ENCODE measurements around the gene MSMP. TPM values are rescaled to one million over a fixed set of nuclear protein-coding genes. Genes with fewer than 3 reads are reported as not detected.

MSMP gene
- total and polyA plus RNA-seq, 2 experiments from 2014 or later = not detected

DNA sequence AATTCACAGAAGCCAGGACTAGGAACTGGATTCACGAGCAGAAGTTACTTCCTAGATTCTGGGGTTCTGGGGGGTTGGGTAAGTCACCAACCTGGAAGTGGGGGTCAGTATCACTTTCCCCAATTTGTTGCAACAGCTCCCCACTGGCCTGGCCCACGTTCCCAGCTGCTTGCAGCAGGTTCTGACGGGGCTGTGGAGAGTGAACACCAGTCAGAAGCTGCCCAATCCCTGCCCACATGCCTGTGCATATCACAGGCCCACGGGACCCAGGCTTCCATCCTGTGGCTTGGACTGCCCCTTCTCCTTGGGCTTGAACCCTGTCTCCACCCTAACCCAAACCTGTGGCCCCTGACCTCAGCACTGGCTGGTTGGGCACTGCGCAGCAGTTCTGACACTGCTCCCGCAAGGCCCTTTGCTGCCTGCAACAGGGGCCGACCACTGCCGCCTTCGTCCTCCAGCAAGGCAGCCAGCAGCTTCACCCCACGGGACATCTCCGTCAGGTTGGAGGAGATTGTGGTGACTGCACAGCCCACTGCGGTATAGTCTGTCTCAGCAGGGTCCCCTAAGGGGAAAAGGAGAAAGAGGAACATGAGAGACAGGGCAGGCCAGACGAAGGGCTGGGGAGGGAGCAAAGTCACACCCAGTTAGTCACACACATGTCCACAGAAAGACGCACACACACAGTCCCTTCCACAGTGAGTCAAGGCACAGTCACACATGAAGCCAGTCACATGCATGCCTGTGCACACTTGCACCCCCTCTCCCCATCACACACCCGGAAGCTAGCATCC lies 35.2 kb downstream of the MSMP start:
- H3K4me3 ChIP-seq = no peak overlapping the region
- TF ChIP-seq, protein P1, sequence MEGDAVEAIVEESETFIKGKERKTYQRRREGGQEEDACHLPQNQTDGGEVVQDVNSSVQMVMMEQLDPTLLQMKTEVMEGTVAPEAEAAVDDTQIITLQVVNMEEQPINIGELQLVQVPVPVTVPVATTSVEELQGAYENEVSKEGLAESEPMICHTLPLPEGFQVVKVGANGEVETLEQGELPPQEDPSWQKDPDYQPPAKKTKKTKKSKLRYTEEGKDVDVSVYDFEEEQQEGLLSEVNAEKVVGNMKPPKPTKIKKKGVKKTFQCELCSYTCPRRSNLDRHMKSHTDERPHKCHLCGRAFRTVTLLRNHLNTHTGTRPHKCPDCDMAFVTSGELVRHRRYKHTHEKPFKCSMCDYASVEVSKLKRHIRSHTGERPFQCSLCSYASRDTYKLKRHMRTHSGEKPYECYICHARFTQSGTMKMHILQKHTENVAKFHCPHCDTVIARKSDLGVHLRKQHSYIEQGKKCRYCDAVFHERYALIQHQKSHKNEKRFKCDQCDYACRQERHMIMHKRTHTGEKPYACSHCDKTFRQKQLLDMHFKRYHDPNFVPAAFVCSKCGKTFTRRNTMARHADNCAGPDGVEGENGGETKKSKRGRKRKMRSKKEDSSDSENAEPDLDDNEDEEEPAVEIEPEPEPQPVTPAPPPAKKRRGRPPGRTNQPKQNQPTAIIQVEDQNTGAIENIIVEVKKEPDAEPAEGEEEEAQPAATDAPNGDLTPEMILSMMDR (IDR thresholded peaks at IDR 0.05; ENCODE audit: low read depth, low read length) = no peak
- H3K36me3 ChIP-seq = peaks cover 92% of the 10 kb centered on the region
- no peaks in the 10 kb centered on the region for H3K9me3 ChIP-seq (ENCODE audit: low read depth)
- H3K27ac ChIP-seq = no peak overlapping the region
- H3K27me3 ChIP-seq = no peaks in the 10 kb centered on the region
- DNase-seq (ENCODE audit: low read depth in 1 of 2, low spot score in 1 of 2) = no peak
- no peaks in the 10 kb centered on the region for H3K4me1 ChIP-seq (ENCODE audit: low read depth)

DNA sequence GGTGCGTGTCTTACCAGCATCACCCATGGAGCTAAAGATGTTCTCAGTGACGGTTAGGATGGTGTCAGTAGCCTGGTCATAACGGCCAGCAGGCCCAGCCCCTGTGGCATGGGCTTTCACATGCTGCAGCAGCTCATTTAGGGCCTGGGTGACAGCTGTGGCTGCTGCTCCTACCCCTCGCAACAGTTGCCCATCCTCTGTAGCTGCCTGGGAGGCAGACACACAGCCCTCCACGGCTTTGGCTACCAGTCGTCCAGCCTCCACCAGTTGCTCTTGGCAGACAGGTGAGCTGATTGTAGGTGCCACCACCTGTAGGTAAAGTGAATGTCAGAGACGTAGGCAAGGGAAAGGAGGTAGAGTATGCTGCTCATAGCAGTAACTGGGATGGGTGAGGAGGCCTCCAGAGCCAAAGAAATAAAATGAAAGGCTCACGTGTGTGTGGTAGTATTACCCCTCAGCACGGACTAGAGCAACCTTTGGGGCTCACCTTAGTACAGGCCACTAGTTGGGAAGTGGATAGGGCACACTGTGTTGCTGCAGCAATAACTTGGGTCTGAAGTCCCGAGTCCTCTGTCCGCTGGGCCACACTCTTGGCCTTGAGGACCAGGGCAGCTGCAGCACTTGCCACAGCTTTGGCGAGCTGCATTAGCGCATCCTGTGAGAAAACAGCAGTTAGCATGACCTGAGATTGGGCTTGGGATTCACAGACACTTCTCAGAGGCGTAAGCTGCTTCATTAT lies 36.8 kb downstream of the MSMP start:
- Histone ChIP-seq H3K9me3 (ENCODE audit: low read depth) (no peaks in the 10 kb centered on the region), H3K4me1 (ENCODE audit: low read depth) (no peaks in the 10 kb centered on the region), H3K36me3 (peaks cover 81% of the 10 kb centered on the region), H3K4me3 (no peak overlapping the region), H3K27ac (no peak overlapping the region), H3K27me3 (no peaks in the 10 kb centered on the region)
- TF ChIP-seq, protein P1 (IDR thresholded peaks at IDR 0.05; ENCODE audit: low read depth, low read length) = no peak
- no peak for DNase-seq (ENCODE audit: low read depth in 1 of 2, low spot score in 1 of 2)

DNA sequence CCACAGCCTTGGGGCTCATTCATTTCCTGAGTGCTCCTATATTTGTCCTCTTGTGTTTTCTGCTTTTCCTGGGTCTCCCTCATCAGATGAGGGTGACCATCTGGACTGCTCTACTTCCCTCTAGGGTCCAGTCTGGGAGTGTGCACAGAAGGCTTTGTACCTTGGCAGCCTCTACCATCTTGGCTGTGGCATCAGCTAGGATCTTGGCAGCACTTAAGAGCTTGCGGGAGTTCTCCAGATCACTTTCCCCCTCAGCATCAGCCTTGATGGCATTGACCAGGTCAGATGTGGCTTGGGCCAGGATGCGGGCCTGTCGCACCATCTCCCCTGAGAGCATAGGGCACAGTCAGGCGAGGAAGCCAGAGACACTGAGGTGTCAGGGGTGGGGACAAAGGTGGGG lies 37.8 kb downstream of the MSMP start:
- H3K27me3 ChIP-seq = no peaks in the 10 kb centered on the region
- DNase-seq (ENCODE audit: low read depth in 1 of 2, low spot score in 1 of 2) = no peak
- H3K27ac ChIP-seq = no peak overlapping the region
- H3K9me3 ChIP-seq (ENCODE audit: low read depth) = no peaks in the 10 kb centered on the region
- TF ChIP-seq, protein P1 (IDR thresholded peaks at IDR 0.05; ENCODE audit: low read depth, low read length) = no peak
- peaks cover 82% of the 10 kb centered on the region for H3K36me3 ChIP-seq
- no peaks in the 10 kb centered on the region for H3K4me1 ChIP-seq (ENCODE audit: low read depth)
- no peak overlapping the region for H3K4me3 ChIP-seq

DNA sequence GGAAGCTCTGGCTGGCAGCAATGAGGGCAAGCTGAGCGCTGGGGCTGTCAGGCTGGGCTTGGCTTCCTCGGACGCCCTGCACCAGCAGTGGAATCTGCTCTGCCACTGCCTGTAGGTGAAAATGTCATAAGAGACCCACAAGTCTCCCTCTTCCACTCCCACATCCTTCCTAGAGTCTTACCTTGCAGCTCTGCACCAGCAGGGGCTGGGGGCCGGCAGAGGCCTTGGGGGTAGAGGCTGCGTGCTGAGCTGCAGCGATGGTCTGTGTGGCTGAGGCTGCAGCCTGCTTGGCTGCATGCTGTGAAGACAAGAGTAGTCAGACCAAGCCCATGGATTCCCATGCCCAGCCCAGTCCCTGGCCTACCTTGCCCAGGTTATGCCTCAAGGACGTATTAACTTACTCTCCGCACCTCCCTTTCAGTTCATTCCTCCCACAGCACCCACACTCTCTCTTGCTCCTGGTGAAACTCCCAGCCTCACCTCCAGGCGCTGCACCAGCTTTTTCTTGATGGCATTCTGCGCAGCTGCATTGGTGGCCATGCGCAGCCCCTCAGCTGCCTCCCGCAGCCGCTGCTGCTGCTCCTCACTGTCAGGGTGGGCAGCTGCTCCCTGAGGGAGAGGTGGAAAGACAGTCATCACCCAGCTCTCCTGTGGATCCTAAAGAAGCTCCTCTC lies 39.4 kb downstream of the MSMP start:
- H3K27ac ChIP-seq = no peak overlapping the region
- no peaks in the 10 kb centered on the region for H3K27me3 ChIP-seq
- DNase-seq (ENCODE audit: low read depth in 1 of 2, low spot score in 1 of 2) = no peak
- no peak overlapping the region for H3K4me3 ChIP-seq
- peaks cover 77% of the 10 kb centered on the region for H3K36me3 ChIP-seq
- H3K4me1 ChIP-seq (ENCODE audit: low read depth) = no peaks in the 10 kb centered on the region
- TF ChIP-seq, protein P1 (IDR thresholded peaks at IDR 0.05; ENCODE audit: low read depth, low read length) = no peak
- no peaks in the 10 kb centered on the region for H3K9me3 ChIP-seq (ENCODE audit: low read depth)

DNA sequence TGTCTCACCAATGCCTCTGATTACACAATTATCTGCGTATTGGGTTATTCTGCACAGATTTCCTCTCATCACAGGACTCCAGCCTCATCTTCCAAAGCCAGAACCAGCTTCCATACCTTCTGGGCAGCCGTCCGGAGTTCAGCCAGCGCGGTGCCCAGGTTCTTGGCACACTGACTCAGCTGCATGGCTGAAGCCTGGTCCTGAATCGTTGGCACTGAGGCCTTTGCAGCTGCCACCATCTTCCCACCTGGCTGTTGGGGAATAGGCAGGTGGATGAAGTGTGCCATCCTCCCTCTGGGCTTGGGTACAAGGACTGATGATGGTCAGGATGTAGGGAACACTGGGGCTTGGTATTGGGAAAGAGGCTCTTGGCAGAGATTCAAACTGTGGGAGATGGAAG lies 40.0 kb downstream of the MSMP start:
- Histone ChIP-seq H3K4me3 (no peak overlapping the region), H3K36me3 (peaks cover 75% of the 10 kb centered on the region), H3K27me3 (no peaks in the 10 kb centered on the region), H3K4me1 (ENCODE audit: low read depth) (no peaks in the 10 kb centered on the region), H3K9me3 (ENCODE audit: low read depth) (no peaks in the 10 kb centered on the region), H3K27ac (no peak overlapping the region)
- no peak for DNase-seq (ENCODE audit: low read depth in 1 of 2, low spot score in 1 of 2)
- TF ChIP-seq, protein P1 (IDR thresholded peaks at IDR 0.05; ENCODE audit: low read depth, low read length) = no peak
